Transverse colon (tissue), 4 donors: ENCODE data around the gene LLCFC1. TPM values are rescaled to one million over a fixed set of nuclear protein-coding genes. Genes with fewer than 3 reads are reported as not detected.
"Not testable (repeated sequence)": the region's sequence is repeated elsewhere in the genome, so short reads cannot be mapped to it uniquely, and the experiment has no call there.

Source experiments
- DNase-seq: peaks from one replicate; pipeline ENCODE4 v3.0.0-alpha.2; 2019
- H3K27ac ChIP-seq, 4 donors: fragments of 200-600 bp; sonication (generic); 2 replicates each; pipeline ENCODE4 v1.5.1; 2016 to 2018; ENCODE audit warnings: inconsistent platforms in 4 of 4
- H3K27me3 ChIP-seq: fragments of 200-600 bp; sonication (generic); 2 replicates; pipeline ENCODE4 v1.5.1; 2017; ENCODE audit warnings: inconsistent platforms
- H3K36me3 ChIP-seq, 4 donors: fragments of 200-600 bp; sonication (generic); 2 replicates each; pipeline ENCODE4 v1.5.1; 2017 to 2019; ENCODE audit warnings: inconsistent platforms in 4 of 4
- H3K4me1 ChIP-seq, 4 donors: fragments of 200-600 bp; sonication (generic); 2 replicates each; pipeline ENCODE4 v1.5.1; 2017 to 2020; ENCODE audit warnings: inconsistent platforms in 4 of 4
- H3K4me3 ChIP-seq, 4 donors: fragments of 200-600 bp; sonication (generic); 1 replicate in 1 of 4; 2 replicates in 3 of 4; pipeline versions ENCODE4 v1.5.1 to v1.6.1; 2017 to 2019; ENCODE audit warnings: inconsistent platforms in 4 of 4
- H3K9me3 ChIP-seq, 2 donors: fragments of 200-600 bp; sonication (generic); 2 replicates each; pipeline ENCODE4 v1.5.1; 2017 to 2019; ENCODE audit warnings: inconsistent platforms in 2 of 2
- CTCF ChIP-seq, 5 experiments: fragments of 200-600 bp in 3 of 5; fragments of 450-650 bp in 2 of 5; sonication (generic) in 3 of 5; IDR thresholded peaks; 1 replicate in 2 of 5; 2 replicates in 3 of 5; pipeline ENCODE4 v1.5.1; 2016 to 2017; ENCODE audit warnings: antibody characterized with exemption in 5 of 5, inconsistent platforms in 3 of 5, mild to moderate bottlenecking in 2 of 5, moderate library complexity in 1 of 5
- EP300 ChIP-seq: sonication (generic); formaldehyde crosslinking; IDR thresholded peaks from one replicate; pipeline ENCODE4 v1.6.1; 2017; ENCODE audit warnings: antibody characterized with exemption, low read depth
- POLR2A ChIP-seq: fragments of 450-650 bp; IDR thresholded peaks from one replicate; pipeline ENCODE4 v1.6.1; 2016; ENCODE audit warnings: antibody characterized with exemption, mild to moderate bottlenecking, moderate library complexity
- POLR2AphosphoS5 ChIP-seq, 3 donors: sonication (generic); formaldehyde crosslinking; IDR thresholded peaks; one replicate each; pipeline ENCODE4 v1.6.1; 2016; ENCODE audit warnings: antibody characterized with exemption in 3 of 3
- WGBS, 2 donors: methylation state at CpG; one replicate each; pipeline ENCODE4 v1.1.5; 2018; ENCODE audit warnings: low coverage in 1 of 2; 5-methylcytosine and 5-hydroxymethylcytosine counted together
- in situ Hi-C, 4 donors: fragments of 200-750 bp; cut with MboI; loops; one replicate each; pipeline versions ENCODE4 v1.15.0 to v1.15.1; 2017; ENCODE audit warnings: low sequenced_read_pairs in 3 of 4, low pct_ligation_motif_present in 1 of 4, low pct_unique_long_range_greater_than_20kb in 1 of 4
- intact Hi-C: fragments of 100-400 bp; cut with DNase I; formaldehyde crosslinking; loops from one replicate; pipeline ENCODE4 v1.15.1; 2023; ENCODE audit warnings: low total_unique reads
- total RNA-seq, 4 donors: library from RNA; depleted of rRNA; stranded (reverse); fragments of >200 nt; gene quantifications; one replicate each; pipeline ENCODE4 v1.1.0, GENCODE V29; 2016

LLCFC1 gene
- total RNA-seq, 4 donors from 2014 or later = not detected

- Histone ChIP-seq H3K27me3 (peaks cover 7% of the 10 kb centered on the region), H3K4me3 (no peak overlapping the region), H3K36me3 (no peaks in the 10 kb centered on the region), H3K9me3 (no peaks in the 10 kb centered on the region), H3K4me1 (no peaks in the 10 kb centered on the region), H3K27ac (no peak overlapping the region)
- in situ Hi-C loops = no loop called here
- no peak for TF ChIP-seq EP300
- no peak for TF ChIP-seq CTCF (IDR thresholded peaks at IDR 0.05)
- no peak for TF ChIP-seq POLR2A
- no peak for TF ChIP-seq POLR2AphosphoS5 (IDR thresholded peaks at IDR 0.05)
- 35 to 62% methylated on average over 3 to 4 of the region's 4 CpGs for WGBS, 2 donors
- DNase-seq = no peak
- intact Hi-C loops = no loop called here
Measured at GRCh38 chr7:142969183-142969582, 29.9 kb downstream of the LLCFC1 start.

- Histone ChIP-seq H3K27me3 (no peaks in the 10 kb centered on the region), H3K4me3 (no peak overlapping the region), H3K4me1 (no peaks in the 10 kb centered on the region), H3K9me3 (peaks cover 0 to 5% of the 10 kb centered on the region in 2 donors), H3K36me3 (no peaks in the 10 kb centered on the region), H3K27ac (no peak overlapping the region)
- no peak for DNase-seq
- 71 to 81% methylated on average over 3 of the region's 3 CpGs for WGBS, 2 donors
- no peak for TF ChIP-seq CTCF (IDR thresholded peaks at IDR 0.05)
- no peak for TF ChIP-seq POLR2A
- TF ChIP-seq EP300 = no peak
- TF ChIP-seq POLR2AphosphoS5 (IDR thresholded peaks at IDR 0.05) = no peak
- intact Hi-C loops (no loop called here), in situ Hi-C loops (no loop called here)
Measured at GRCh38 chr7:142974626-142975025, 35.3 kb downstream of the LLCFC1 start.

GRCh38 chr7:142978402-142978801 is 39.1 kb downstream of the LLCFC1 start:
- H3K36me3 ChIP-seq, intact Hi-C loops, DNase-seq, in situ Hi-C loops, H3K4me3 ChIP-seq, H3K27me3 ChIP-seq, H3K9me3 ChIP-seq, H3K4me1 ChIP-seq, H3K27ac ChIP-seq: not testable (repeated sequence)
- 85 to 90% methylated on average over 3 to 4 of the region's 4 CpGs for WGBS, 2 donors

GRCh38 chr7:142983825-142984224 is 44.5 kb downstream of the LLCFC1 start:
- H3K4me3 ChIP-seq = no peak overlapping the region
- no peaks in the 10 kb centered on the region for H3K4me1 ChIP-seq
- no peaks in the 10 kb centered on the region for H3K27me3 ChIP-seq
- no peak for TF ChIP-seq POLR2AphosphoS5 (IDR thresholded peaks at IDR 0.05)
- no peak for TF ChIP-seq POLR2A
- no peak for TF ChIP-seq EP300
- TF ChIP-seq CTCF (IDR thresholded peaks at IDR 0.05) = no peak
- WGBS, 2 donors = 57% methylated on average over 1 of the region's 1 CpG; no CpG with 5 or more reads in 1 of the 2 donors
- in situ Hi-C loops (no loop called here), intact Hi-C loops (no loop called here)
- H3K36me3 ChIP-seq = no peaks in the 10 kb centered on the region
- DNase-seq = no peak
- H3K9me3 ChIP-seq = no peaks in the 10 kb centered on the region
- no peak overlapping the region for H3K27ac ChIP-seq

- 100% methylated on average over 1 of the region's 1 CpG; no CpG with 5 or more reads in 1 of the 2 donors for WGBS, 2 donors
Measured at GRCh38 chr7:142984297-142984696, 45.0 kb downstream of the LLCFC1 start.

More at GRCh38 chr7:142984297-142984696, 45.0 kb downstream of the LLCFC1 start:
- TF ChIP-seq POLR2AphosphoS5 (IDR thresholded peaks at IDR 0.05) (no peak), CTCF (IDR thresholded peaks at IDR 0.05) (no peak), EP300 (no peak), POLR2A (no peak)
- Histone ChIP-seq H3K4me1 (no peaks in the 10 kb centered on the region), H3K36me3 (no peaks in the 10 kb centered on the region), H3K27ac (no peak overlapping the region), H3K4me3 (no peak overlapping the region), H3K27me3 (no peaks in the 10 kb centered on the region), H3K9me3 (no peaks in the 10 kb centered on the region)
- intact Hi-C loops (no loop called here), in situ Hi-C loops (no loop called here)
- DNase-seq = no peak
